WTC11 (cell line): Measurements from ENCODE around the gene CLMN. TPM values are rescaled to one million over a fixed set of nuclear protein-coding genes. Genes with fewer than 3 reads are reported as not detected.

Experiments used
- ATAC-seq: fragments of 200-7000 bp; cut with Tn5 transposase; 2 replicates; pipeline ENCODE4 v1.10.0; 2021; ENCODE audit warnings: mild to moderate bottlenecking, moderate library complexity
- CTCF ChIA-PET: fragments of 300-600 bp; sonication (Branson Sonifier 250); formaldehyde crosslinking; loops from one replicate; lab custom pipeline; 2021; ENCODE audit warnings: antibody characterized with exemption; lab: Charles Lee
- POLR2A ChIA-PET: fragments of 350-600 bp; sonication (Branson Sonifier 250); formaldehyde crosslinking; loops from one replicate; lab custom pipeline; 2021; ENCODE audit warnings: antibody characterized with exemption; lab: Charles Lee
- DNase-seq: peaks from one replicate; pipeline ENCODE4 v3.0.0; 2021; ENCODE audit warnings: low spot score
- H3K27ac Mint-ChIP-seq: 2 replicates; pipeline ENCODE4 v1.8.0; 2021; ENCODE audit warnings: mixed read lengths
- H3K27me3 Mint-ChIP-seq: 2 replicates; pipeline ENCODE4 v1.8.0; 2021; ENCODE audit warnings: low read depth, mild to moderate bottlenecking, moderate library complexity, mixed read lengths
- H3K36me3 Mint-ChIP-seq: 2 replicates; pipeline ENCODE4 v1.8.0; 2021; ENCODE audit warnings: mixed read lengths
- H3K4me1 Mint-ChIP-seq: 2 replicates; pipeline ENCODE4 v1.8.0; 2022; ENCODE audit warnings: mixed read lengths
- H3K4me3 Mint-ChIP-seq: 2 replicates; pipeline ENCODE4 v1.8.0; 2021; ENCODE audit warnings: mild to moderate bottlenecking, moderate library complexity, mixed read lengths
- H3K9me3 Mint-ChIP-seq: 2 replicates; pipeline ENCODE4 v1.8.0; 2021; ENCODE audit warnings: mixed read lengths
- CBFB ChIP-seq: sonication (generic); formaldehyde crosslinking; IDR thresholded peaks from 2 replicates; pipeline ENCODE4 v1.8.1; 2022; ENCODE audit warnings: mild to moderate bottlenecking, low read depth, missing genetic modification reagents
- CREB1 ChIP-seq: sonication (generic); formaldehyde crosslinking; IDR thresholded peaks from 2 replicates; pipeline ENCODE4 v1.8.0; 2023; ENCODE audit warnings: mild to moderate bottlenecking, missing genetic modification reagents
- FOXJ3 ChIP-seq: sonication (generic); formaldehyde crosslinking; IDR thresholded peaks from 2 replicates; pipeline ENCODE4 v1.9.0; 2021; ENCODE audit warnings: missing genetic modification reagents, mild to moderate bottlenecking, borderline replicate concordance
- FOXP1 ChIP-seq: sonication (generic); formaldehyde crosslinking; IDR thresholded peaks from 2 replicates; pipeline ENCODE4 v1.8.0; 2022; ENCODE audit warnings: missing genetic modification reagents, mild to moderate bottlenecking, moderate library complexity, borderline replicate concordance
- GABPB1 ChIP-seq: sonication (generic); formaldehyde crosslinking; IDR thresholded peaks from 2 replicates; pipeline ENCODE4 v1.8.1; 2023; ENCODE audit warnings: mild to moderate bottlenecking, missing genetic modification reagents
- GTF2I ChIP-seq: fragments of 250-450 bp; sonication (Bioruptor Pico); conservative IDR thresholded peaks from 2 replicates; pipeline ENCODE4 v1.4.0; 2021; ENCODE audit warnings: mild to moderate bottlenecking
- MXD4 ChIP-seq: fragments of 250-450 bp; sonication (Bioruptor Pico); IDR thresholded peaks from 2 replicates; pipeline ENCODE4 v1.8.0; 2021; ENCODE audit warnings: mild to moderate bottlenecking, moderate library complexity, borderline replicate concordance
- NFE2L1 ChIP-seq: sonication (generic); formaldehyde crosslinking; IDR thresholded peaks from 2 replicates; pipeline ENCODE4 v1.8.1; 2023; ENCODE audit warnings: missing genetic modification reagents
- NR1H2 ChIP-seq: sonication (generic); formaldehyde crosslinking; IDR thresholded peaks from 2 replicates; pipeline ENCODE4 v1.9.0; 2021; ENCODE audit warnings: mild to moderate bottlenecking, moderate library complexity, missing genetic modification reagents
- OVOL2 ChIP-seq: fragments of 250-450 bp; sonication (Bioruptor Pico); IDR thresholded peaks from 2 replicates; pipeline ENCODE4 v1.9.0; 2021; ENCODE audit warnings: mild to moderate bottlenecking, borderline replicate concordance
- RELA ChIP-seq: sonication (generic); formaldehyde crosslinking; IDR thresholded peaks from 2 replicates; pipeline ENCODE4 v1.8.1; 2022; ENCODE audit warnings: missing genetic modification reagents, mild to moderate bottlenecking, borderline replicate concordance
- SP1 ChIP-seq: sonication (generic); formaldehyde crosslinking; conservative IDR thresholded peaks from 2 replicates; pipeline ENCODE4 v1.8.1; 2022; ENCODE audit warnings: missing genetic modification reagents
- ZNF263 ChIP-seq: sonication (generic); formaldehyde crosslinking; IDR thresholded peaks from 2 replicates; pipeline ENCODE4 v1.8.1; 2022; ENCODE audit warnings: low read depth, mild to moderate bottlenecking, moderate library complexity, missing genetic modification reagents
- ZNF396 ChIP-seq: fragments of 250-450 bp; sonication (Bioruptor Pico); IDR thresholded peaks from 2 replicates; pipeline ENCODE4 v1.8.0; 2021; ENCODE audit warnings: mild to moderate bottlenecking, moderate library complexity, borderline replicate concordance
- ZNF423 ChIP-seq: fragments of 250-450 bp; sonication (Bioruptor Pico); IDR thresholded peaks from 2 replicates; pipeline ENCODE4 v2.1.2; 2022; ENCODE audit warnings: mild to moderate bottlenecking, moderate library complexity
- ZNF671 ChIP-seq: fragments of 250-450 bp; sonication (Bioruptor Pico); IDR thresholded peaks from 2 replicates; pipeline ENCODE4 v1.8.0; 2021; ENCODE audit warnings: mild to moderate bottlenecking
- total RNA-seq: library from RNA; stranded (reverse); gene quantifications from 3 replicates; pipeline ENCODE4 v1.2.3, GENCODE V29; 2021
- TF ChIP-seq, protein P1 (sequence below): sonication (generic); formaldehyde crosslinking; IDR thresholded peaks from 2 replicates; pipeline ENCODE4 v1.8.1; 2023; ENCODE audit warnings: mild to moderate bottlenecking, missing genetic modification reagents, moderate library complexity
- TF ChIP-seq, protein P2 (sequence below): sonication (generic); formaldehyde crosslinking; IDR thresholded peaks from 2 replicates; pipeline ENCODE4 v1.8.0; 2022; ENCODE audit warnings: mild to moderate bottlenecking, missing genetic modification reagents
- TF ChIP-seq, protein P3 (sequence below): sonication (generic); formaldehyde crosslinking; IDR thresholded peaks from 2 replicates; pipeline ENCODE4 v1.8.1; 2023; ENCODE audit warnings: mild to moderate bottlenecking, missing genetic modification reagents
- TF ChIP-seq, protein P4 (sequence below): fragments of 250-450 bp; sonication (Bioruptor Pico); IDR thresholded peaks from 2 replicates; pipeline ENCODE4 v1.9.0; 2021; ENCODE audit warnings: moderate library complexity, mild to moderate bottlenecking, inconsistent platforms, borderline replicate concordance
- TF ChIP-seq, protein P5 (sequence below): fragments of 250-450 bp; sonication (Bioruptor Pico); IDR thresholded peaks from 2 replicates; pipeline ENCODE4 v1.9.0; 2021; ENCODE audit warnings: mild to moderate bottlenecking
- TF ChIP-seq, protein P6 (sequence below): fragments of 250-450 bp; sonication (Bioruptor Pico); IDR thresholded peaks from 2 replicates; pipeline ENCODE4 v1.9.0; 2021; ENCODE audit warnings: mild to moderate bottlenecking, borderline replicate concordance

CLMN gene
- total RNA-seq, 1 experiment from 2014 or later, result 12.2 TPM

DNA sequence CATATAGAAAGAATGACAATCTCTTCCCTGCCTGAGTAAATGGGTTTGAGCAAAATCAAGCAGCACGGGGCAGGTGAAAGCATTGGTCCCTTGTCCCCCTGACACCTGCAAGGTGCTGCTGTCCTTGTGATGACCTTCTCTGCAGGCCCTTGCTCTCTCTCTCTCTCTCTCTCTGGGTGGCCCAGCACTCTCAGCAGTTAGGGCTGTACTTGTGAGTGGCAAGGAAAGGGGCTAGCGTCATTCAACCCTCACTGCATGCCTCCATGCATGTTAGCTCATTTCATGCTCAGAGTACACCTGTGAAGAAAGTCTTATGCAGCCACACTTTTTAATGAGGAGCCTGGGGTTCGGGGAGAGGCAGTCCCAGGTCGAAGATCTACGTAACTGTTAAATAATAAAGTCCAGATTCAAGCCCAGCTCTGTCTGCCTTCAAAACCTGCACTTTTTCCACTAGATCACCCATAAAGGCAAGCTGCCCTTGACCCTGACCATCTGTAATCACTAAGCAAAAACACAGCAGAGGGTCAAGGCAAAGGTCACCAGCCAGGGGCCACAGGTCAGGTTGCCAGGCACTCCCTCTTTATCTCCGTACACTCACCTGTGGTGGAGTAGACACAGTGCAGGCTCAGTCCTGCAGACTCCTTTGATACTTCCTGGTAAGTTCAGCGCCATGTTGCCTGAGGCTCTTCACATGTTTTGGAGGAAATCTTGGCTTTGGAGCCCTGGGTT, 44.9 kb upstream of the CLMN start:
- Mint-ChIP-seq H3K36me3 (no peaks in the 10 kb centered on the region), H3K4me3 (no peak overlapping the region)
- DNase-seq, result no peak

DNA sequence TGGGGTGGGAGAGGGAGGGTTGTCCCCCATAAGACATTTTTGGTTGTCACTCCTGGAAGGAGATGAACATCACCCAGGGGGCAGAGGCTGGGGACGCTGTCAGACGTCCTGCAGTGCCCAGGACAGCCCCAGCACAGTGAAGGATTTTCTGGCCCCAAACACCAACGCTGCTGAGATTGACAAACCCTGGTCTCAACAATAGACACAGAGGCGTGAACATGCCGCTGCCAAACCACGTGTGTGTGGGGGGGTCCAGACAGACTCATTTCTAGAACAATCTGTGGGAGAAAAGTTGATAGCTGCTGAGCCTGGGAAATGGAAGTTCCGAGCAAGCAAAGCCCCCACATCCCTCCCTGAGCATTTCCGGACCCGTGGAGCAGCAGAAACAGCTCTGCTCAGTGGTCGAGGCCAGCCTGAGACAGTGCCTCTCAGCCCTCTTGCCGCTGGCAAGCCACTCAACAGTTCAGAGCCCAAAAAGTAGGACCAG, 43.8 kb upstream of the CLMN start:
- no peak overlapping the region for H3K4me3 Mint-ChIP-seq
- ATAC-seq (no peak), DNase-seq (no peak)
- no peaks in the 10 kb centered on the region for H3K36me3 Mint-ChIP-seq
- TF ChIP-seq FOXJ3 (no peak), ZNF671 (CRISPR knock-in tag) (no peak), CBFB (CRISPR knock-in tag) (no peak), OVOL2 (CRISPR knock-in tag) (no peak), GABPB1 (CRISPR knock-in tag) (no peak), CREB1 (CRISPR knock-in tag) (no peak), RELA (CRISPR knock-in tag) (no peak), ZNF423 (CRISPR knock-in tag) (no peak), GTF2I (CRISPR knock-in tag) (no peak), ZNF396 (no peak), NFE2L1 (no peak)
- TF ChIP-seq, protein P1, sequence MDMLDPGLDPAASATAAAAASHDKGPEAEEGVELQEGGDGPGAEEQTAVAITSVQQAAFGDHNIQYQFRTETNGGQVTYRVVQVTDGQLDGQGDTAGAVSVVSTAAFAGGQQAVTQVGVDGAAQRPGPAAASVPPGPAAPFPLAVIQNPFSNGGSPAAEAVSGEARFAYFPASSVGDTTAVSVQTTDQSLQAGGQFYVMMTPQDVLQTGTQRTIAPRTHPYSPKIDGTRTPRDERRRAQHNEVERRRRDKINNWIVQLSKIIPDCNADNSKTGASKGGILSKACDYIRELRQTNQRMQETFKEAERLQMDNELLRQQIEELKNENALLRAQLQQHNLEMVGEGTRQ, result no peak
- TF ChIP-seq, protein P2, sequence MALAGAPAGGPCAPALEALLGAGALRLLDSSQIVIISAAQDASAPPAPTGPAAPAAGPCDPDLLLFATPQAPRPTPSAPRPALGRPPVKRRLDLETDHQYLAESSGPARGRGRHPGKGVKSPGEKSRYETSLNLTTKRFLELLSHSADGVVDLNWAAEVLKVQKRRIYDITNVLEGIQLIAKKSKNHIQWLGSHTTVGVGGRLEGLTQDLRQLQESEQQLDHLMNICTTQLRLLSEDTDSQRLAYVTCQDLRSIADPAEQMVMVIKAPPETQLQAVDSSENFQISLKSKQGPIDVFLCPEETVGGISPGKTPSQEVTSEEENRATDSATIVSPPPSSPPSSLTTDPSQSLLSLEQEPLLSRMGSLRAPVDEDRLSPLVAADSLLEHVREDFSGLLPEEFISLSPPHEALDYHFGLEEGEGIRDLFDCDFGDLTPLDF, result no peak
- TF ChIP-seq, protein P3, sequence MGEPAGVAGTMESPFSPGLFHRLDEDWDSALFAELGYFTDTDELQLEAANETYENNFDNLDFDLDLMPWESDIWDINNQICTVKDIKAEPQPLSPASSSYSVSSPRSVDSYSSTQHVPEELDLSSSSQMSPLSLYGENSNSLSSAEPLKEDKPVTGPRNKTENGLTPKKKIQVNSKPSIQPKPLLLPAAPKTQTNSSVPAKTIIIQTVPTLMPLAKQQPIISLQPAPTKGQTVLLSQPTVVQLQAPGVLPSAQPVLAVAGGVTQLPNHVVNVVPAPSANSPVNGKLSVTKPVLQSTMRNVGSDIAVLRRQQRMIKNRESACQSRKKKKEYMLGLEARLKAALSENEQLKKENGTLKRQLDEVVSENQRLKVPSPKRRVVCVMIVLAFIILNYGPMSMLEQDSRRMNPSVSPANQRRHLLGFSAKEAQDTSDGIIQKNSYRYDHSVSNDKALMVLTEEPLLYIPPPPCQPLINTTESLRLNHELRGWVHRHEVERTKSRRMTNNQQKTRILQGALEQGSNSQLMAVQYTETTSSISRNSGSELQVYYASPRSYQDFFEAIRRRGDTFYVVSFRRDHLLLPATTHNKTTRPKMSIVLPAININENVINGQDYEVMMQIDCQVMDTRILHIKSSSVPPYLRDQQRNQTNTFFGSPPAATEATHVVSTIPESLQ, result no peak
- ChIA-PET POLR2A (no interaction called here), CTCF (interaction anchor here (2.8 kb wide), 1 partner anchor 69 kb away, joined by 15 read pairs; no protein-coding TSS in a partner anchor)
- H3K4me1 Mint-ChIP-seq, result peaks cover 37% of the 10 kb centered on the region
- H3K27ac Mint-ChIP-seq, result no peak overlapping the region
- H3K27me3 Mint-ChIP-seq, result peaks cover 12% of the 10 kb centered on the region
- H3K9me3 Mint-ChIP-seq, result no peaks in the 10 kb centered on the region

More for the DNA sequence above, 44.9 kb upstream of the CLMN start:
- no peak for ATAC-seq
- ChIA-PET POLR2A (no interaction called here), CTCF (interaction anchor here (1.1 kb wide), 1 partner anchor 62 kb away, joined by 4 read pairs; no protein-coding TSS in a partner anchor)
- Mint-ChIP-seq H3K4me1 (peaks cover 46% of the 10 kb centered on the region), H3K9me3 (no peaks in the 10 kb centered on the region), H3K27ac (no peak overlapping the region), H3K27me3 (peaks cover 8% of the 10 kb centered on the region; the same call in 1 of the 2 replicates)
- TF ChIP-seq FOXP1 (CRISPR knock-in tag) (no peak), NR1H2 (CRISPR knock-in tag) (no peak), MXD4 (CRISPR knock-in tag) (no peak), ZNF263 (CRISPR knock-in tag) (no peak), GABPB1 (CRISPR knock-in tag) (no peak), SP1 (no peak)
- TF ChIP-seq, protein P4, sequence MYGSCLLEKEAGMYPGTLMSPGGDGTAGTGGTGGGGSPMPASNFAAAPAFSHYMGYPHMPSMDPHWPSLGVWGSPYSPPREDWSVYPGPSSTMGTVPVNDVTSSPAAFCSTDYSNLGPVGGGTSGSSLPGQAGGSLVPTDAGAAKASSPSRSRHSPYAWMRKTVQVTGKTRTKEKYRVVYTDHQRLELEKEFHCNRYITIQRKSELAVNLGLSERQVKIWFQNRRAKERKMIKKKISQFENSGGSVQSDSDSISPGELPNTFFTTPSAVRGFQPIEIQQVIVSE (CRISPR knock-in tag), result no peak
- TF ChIP-seq, protein P5, sequence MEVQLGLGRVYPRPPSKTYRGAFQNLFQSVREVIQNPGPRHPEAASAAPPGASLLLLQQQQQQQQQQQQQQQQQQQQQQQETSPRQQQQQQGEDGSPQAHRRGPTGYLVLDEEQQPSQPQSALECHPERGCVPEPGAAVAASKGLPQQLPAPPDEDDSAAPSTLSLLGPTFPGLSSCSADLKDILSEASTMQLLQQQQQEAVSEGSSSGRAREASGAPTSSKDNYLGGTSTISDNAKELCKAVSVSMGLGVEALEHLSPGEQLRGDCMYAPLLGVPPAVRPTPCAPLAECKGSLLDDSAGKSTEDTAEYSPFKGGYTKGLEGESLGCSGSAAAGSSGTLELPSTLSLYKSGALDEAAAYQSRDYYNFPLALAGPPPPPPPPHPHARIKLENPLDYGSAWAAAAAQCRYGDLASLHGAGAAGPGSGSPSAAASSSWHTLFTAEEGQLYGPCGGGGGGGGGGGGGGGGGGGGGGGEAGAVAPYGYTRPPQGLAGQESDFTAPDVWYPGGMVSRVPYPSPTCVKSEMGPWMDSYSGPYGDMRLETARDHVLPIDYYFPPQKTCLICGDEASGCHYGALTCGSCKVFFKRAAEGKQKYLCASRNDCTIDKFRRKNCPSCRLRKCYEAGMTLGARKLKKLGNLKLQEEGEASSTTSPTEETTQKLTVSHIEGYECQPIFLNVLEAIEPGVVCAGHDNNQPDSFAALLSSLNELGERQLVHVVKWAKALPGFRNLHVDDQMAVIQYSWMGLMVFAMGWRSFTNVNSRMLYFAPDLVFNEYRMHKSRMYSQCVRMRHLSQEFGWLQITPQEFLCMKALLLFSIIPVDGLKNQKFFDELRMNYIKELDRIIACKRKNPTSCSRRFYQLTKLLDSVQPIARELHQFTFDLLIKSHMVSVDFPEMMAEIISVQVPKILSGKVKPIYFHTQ (CRISPR knock-in tag), result no peak
- TF ChIP-seq, protein P6, sequence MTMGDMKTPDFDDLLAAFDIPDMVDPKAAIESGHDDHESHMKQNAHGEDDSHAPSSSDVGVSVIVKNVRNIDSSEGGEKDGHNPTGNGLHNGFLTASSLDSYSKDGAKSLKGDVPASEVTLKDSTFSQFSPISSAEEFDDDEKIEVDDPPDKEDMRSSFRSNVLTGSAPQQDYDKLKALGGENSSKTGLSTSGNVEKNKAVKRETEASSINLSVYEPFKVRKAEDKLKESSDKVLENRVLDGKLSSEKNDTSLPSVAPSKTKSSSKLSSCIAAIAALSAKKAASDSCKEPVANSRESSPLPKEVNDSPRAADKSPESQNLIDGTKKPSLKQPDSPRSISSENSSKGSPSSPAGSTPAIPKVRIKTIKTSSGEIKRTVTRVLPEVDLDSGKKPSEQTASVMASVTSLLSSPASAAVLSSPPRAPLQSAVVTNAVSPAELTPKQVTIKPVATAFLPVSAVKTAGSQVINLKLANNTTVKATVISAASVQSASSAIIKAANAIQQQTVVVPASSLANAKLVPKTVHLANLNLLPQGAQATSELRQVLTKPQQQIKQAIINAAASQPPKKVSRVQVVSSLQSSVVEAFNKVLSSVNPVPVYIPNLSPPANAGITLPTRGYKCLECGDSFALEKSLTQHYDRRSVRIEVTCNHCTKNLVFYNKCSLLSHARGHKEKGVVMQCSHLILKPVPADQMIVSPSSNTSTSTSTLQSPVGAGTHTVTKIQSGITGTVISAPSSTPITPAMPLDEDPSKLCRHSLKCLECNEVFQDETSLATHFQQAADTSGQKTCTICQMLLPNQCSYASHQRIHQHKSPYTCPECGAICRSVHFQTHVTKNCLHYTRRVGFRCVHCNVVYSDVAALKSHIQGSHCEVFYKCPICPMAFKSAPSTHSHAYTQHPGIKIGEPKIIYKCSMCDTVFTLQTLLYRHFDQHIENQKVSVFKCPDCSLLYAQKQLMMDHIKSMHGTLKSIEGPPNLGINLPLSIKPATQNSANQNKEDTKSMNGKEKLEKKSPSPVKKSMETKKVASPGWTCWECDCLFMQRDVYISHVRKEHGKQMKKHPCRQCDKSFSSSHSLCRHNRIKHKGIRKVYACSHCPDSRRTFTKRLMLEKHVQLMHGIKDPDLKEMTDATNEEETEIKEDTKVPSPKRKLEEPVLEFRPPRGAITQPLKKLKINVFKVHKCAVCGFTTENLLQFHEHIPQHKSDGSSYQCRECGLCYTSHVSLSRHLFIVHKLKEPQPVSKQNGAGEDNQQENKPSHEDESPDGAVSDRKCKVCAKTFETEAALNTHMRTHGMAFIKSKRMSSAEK, result no peak
